KMS-11 (cell line): ENCODE measurements around the gene SERHL2.
"Not testable (repeated sequence)": the region's sequence is repeated elsewhere in the genome, so short reads cannot be mapped to it uniquely, and the experiment has no call there.

Experiments
- H2AFZ ChIP-seq: fragments of 200-600 bp; sonication (generic); 2 replicates; pipeline ENCODE4 v1.6.1; 2016; ENCODE audit warnings: antibody characterized with exemption, mixed run types, low read depth
- H3K27ac ChIP-seq: fragments of 200-600 bp; sonication (generic); 2 replicates; pipeline ENCODE4 v1.6.1; 2016; ENCODE audit warnings: mild to moderate bottlenecking, mixed run types
- H3K27me3 ChIP-seq: fragments of 200-600 bp; sonication (generic); 2 replicates; pipeline ENCODE4 v1.6.1; 2017; ENCODE audit warnings: mild to moderate bottlenecking, low read depth, mixed run types, moderate library complexity; ENCODE audit not compliant: insufficient read depth
- H3K36me3 ChIP-seq: fragments of 200-600 bp; sonication (generic); 2 replicates; pipeline ENCODE4 v1.6.1; 2017; ENCODE audit warnings: mild to moderate bottlenecking, mixed run types; ENCODE audit not compliant: insufficient read depth
- H3K4me1 ChIP-seq: fragments of 200-600 bp; sonication (generic); 2 replicates; pipeline ENCODE4 v1.6.1; 2016; ENCODE audit warnings: mild to moderate bottlenecking, low read depth, mixed run types; ENCODE audit not compliant: poor library complexity, severe bottlenecking
- H3K4me2 ChIP-seq: fragments of 200-600 bp; sonication (generic); 2 replicates; pipeline ENCODE4 v1.7.0; 2016; ENCODE audit warnings: mild to moderate bottlenecking, mixed run types
- H3K4me3 ChIP-seq: fragments of 200-600 bp; sonication (generic); IDR thresholded peaks from 2 replicates; pipeline ENCODE4 v1.6.1; 2017; ENCODE audit warnings: low read depth, low read length, mixed read lengths; ENCODE audit not compliant: insufficient read depth
- H3K79me2 ChIP-seq: fragments of 200-600 bp; sonication (generic); 2 replicates; pipeline ENCODE4 v1.6.1; 2016; ENCODE audit warnings: low read depth, mixed run types; ENCODE audit not compliant: insufficient read depth
- H3K9ac ChIP-seq: fragments of 200-600 bp; sonication (generic); 2 replicates; pipeline ENCODE4 v1.6.1; 2016; ENCODE audit warnings: mild to moderate bottlenecking, mixed run types
- H4K20me1 ChIP-seq: fragments of 200-600 bp; sonication (generic); 2 replicates; pipeline ENCODE4 v1.6.1; 2016; ENCODE audit warnings: mild to moderate bottlenecking, mixed run types; ENCODE audit not compliant: insufficient read depth
- CTCF ChIP-seq: fragments of 200-600 bp; sonication (generic); conservative IDR thresholded peaks from 2 replicates; pipeline ENCODE4 v1.6.1; 2017; ENCODE audit warnings: low read depth, mild to moderate bottlenecking, antibody characterized with exemption, low read length, moderate library complexity, mixed read lengths

Gene SERHL2

GRCh38 chr22:42565956-42566355 lies 12.2 kb downstream of the SERHL2 start:
- H3K27ac ChIP-seq, result no peak overlapping the region
- H4K20me1 ChIP-seq, result no peaks in the 10 kb centered on the region
- no peaks in the 10 kb centered on the region for H3K36me3 ChIP-seq
- no peak overlapping the region for H3K9ac ChIP-seq
- TF ChIP-seq CTCF, result no peak
- no peaks in the 10 kb centered on the region for H3K79me2 ChIP-seq
- H3K4me3 ChIP-seq, result no peak overlapping the region
- H3K27me3 ChIP-seq, result no peaks in the 10 kb centered on the region
- no peak overlapping the region for H3K4me2 ChIP-seq
- H2AFZ ChIP-seq, result no peak overlapping the region
- no peaks in the 10 kb centered on the region for H3K4me1 ChIP-seq

DNA sequence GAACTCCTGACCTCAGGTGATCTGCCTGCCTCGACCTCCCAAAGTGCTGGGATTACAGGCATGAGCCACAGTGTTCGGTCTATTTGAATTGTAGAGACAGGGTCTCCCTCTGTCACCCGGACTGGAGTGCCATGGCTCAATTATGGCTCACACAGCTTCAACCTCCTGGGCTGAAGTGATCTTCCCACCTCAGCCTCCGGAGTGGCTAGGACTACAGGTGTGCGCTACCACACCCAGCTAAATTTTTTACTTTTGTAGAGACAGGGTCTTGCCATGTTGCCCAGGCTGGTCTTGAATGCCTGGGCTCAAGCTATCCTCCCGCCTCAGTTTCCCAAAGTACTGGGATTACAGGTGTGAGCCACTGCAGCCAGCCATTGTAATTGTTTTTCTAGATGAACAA lies 14.2 kb downstream of the SERHL2 start:
- H4K20me1 ChIP-seq, H3K79me2 ChIP-seq, H3K9ac ChIP-seq, H3K4me3 ChIP-seq, H3K4me1 ChIP-seq, H3K27me3 ChIP-seq, H2AFZ ChIP-seq, H3K4me2 ChIP-seq, H3K27ac ChIP-seq, H3K36me3 ChIP-seq: not testable (repeated sequence)

GRCh38 chr22:42570580-42570979 lies 16.8 kb downstream of the SERHL2 start:
- not testable (repeated sequence) for H3K4me1 ChIP-seq, H3K9ac ChIP-seq, H3K79me2 ChIP-seq, H2AFZ ChIP-seq, H3K4me3 ChIP-seq, H3K27ac ChIP-seq, H4K20me1 ChIP-seq, H3K27me3 ChIP-seq, H3K4me2 ChIP-seq, H3K36me3 ChIP-seq

- H3K4me3 ChIP-seq, H3K27me3 ChIP-seq, H3K4me2 ChIP-seq, H3K27ac ChIP-seq, H3K9ac ChIP-seq, H3K36me3 ChIP-seq, H3K4me1 ChIP-seq, H3K79me2 ChIP-seq, H4K20me1 ChIP-seq, H2AFZ ChIP-seq: not testable (repeated sequence)
These were observed 17.3 kb downstream of the SERHL2 start for GRCh38 chr22:42571068-42571467.

DNA sequence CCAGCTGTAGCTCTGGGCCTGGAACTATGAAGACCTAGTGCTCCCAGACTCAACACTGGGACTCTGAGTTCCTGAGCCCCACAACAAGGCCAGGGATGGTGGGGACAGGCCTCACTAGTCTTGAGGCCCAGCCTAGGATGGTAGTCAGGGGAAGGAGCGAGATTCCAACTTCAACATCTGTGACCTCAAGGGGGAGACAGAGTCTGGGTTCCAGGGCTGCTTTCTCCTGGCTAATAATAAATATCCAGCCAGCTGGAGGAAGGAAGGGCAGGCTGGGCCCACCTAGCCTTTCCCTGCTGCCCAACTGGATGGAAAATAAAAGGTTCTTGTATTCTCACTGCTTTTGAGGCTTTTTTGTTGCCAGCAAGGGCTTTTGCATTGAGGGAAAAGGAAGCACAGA lies 20.3 kb downstream of the SERHL2 start:
- H3K4me2 ChIP-seq, H3K4me1 ChIP-seq, H3K27ac ChIP-seq, H3K27me3 ChIP-seq, H3K9ac ChIP-seq, H3K4me3 ChIP-seq, H4K20me1 ChIP-seq, H2AFZ ChIP-seq, H3K36me3 ChIP-seq, H3K79me2 ChIP-seq: not testable (repeated sequence)

DNA sequence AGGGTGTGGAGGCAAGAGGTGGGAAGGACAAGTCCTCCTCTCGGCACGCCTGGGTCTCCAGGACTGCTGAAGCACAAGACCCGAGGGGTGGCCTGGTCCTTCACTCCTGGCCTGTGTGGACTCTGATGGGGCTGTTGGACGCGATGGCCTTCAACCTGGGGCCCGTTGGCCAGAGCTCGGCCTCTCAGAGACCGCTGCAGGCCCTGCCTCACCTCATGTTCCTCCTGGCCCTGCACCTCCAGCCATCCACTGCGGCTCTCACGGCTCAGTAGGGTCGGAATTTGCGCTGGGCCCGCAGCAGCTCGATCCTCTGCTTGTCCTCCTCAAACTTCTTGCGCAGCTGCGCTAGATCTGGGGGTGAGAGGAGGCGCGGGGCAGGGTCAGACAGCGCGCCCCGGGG lies 20.7 kb downstream of the SERHL2 start:
- H3K9ac ChIP-seq, H4K20me1 ChIP-seq, H3K27ac ChIP-seq, H3K4me2 ChIP-seq, H3K4me1 ChIP-seq, H2AFZ ChIP-seq, H3K4me3 ChIP-seq, H3K36me3 ChIP-seq, H3K27me3 ChIP-seq, H3K79me2 ChIP-seq: not testable (repeated sequence)

GRCh38 chr22:42575996-42576574 lies 22.3 kb downstream of the SERHL2 start:
- H2AFZ ChIP-seq, H3K9ac ChIP-seq, H3K36me3 ChIP-seq, H4K20me1 ChIP-seq, H3K27me3 ChIP-seq, H3K27ac ChIP-seq, H3K4me3 ChIP-seq, H3K4me1 ChIP-seq, H3K79me2 ChIP-seq, H3K4me2 ChIP-seq: not testable (repeated sequence)

DNA sequence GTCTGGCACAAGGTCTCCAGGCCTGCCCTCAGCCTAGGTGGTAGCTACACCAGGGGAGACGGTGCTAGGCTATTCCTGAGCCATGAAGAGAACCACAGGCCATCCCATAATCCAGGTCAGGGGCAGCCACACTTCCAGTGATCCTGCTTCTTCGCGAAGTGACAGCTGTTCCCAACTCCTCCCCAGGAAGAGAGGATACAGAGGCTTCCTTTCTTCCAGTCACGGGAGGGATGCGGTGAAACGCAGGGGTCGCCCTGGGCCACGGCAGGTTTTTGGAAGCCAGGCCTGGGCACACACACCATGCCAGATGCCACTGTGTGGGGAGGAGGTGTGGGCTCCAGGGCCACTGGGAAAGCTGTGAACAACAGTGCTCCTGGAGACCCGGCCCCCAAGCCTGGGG lies 23.4 kb downstream of the SERHL2 start:
- not testable (repeated sequence) for H3K27me3 ChIP-seq, H3K9ac ChIP-seq, H3K36me3 ChIP-seq, H3K4me3 ChIP-seq, H2AFZ ChIP-seq, H3K4me2 ChIP-seq, H3K79me2 ChIP-seq, H3K27ac ChIP-seq, H4K20me1 ChIP-seq, H3K4me1 ChIP-seq
